Hepatic stellate cell (primary cell): ENCODE data around the gene CEACAM5.
A peak's percentile ranks its signal among the peaks of the same experiment; 100 is the strongest.
"Not testable (repeated sequence)": the region's sequence is repeated elsewhere in the genome, so short reads cannot be mapped to it uniquely, and the experiment has no call there.

Experiments used
- DNase-seq: peaks from one replicate; pipeline ENCODE4 v3.0.0; 2011; ENCODE audit warnings: low spot score

Gene CEACAM5

GRCh38 chr19:41700381-41701195 lies 7.8 kb upstream of the CEACAM5 start:
- no peak for DNase-seq

DNA sequence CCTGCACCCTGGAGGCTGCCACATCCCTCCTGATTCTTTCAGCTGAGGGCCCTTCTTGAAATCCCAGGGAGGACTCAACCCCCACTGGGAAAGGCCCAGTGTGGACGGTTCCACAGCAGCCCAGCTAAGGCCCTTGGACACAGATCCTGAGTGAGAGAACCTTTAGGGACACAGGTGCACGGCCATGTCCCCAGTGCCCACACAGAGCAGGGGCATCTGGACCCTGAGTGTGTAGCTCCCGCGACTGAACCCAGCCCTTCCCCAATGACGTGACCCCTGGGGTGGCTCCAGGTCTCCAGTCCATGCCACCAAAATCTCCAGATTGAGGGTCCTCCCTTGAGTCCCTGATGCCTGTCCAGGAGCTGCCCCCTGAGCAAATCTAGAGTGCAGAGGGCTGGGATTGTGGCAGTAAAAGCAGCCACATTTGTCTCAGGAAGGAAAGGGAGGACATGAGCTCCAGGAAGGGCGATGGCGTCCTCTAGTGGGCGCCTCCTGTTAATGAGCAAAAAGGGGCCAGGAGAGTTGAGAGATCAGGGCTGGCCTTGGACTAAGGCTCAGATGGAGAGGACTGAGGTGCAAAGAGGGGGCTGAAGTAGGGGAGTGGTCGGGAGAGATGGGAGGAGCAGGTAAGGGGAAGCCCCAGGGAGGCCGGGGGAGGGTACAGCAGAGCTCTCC lies 6.9 kb upstream of the CEACAM5 start:
- DNase-seq = no peak

DNA sequence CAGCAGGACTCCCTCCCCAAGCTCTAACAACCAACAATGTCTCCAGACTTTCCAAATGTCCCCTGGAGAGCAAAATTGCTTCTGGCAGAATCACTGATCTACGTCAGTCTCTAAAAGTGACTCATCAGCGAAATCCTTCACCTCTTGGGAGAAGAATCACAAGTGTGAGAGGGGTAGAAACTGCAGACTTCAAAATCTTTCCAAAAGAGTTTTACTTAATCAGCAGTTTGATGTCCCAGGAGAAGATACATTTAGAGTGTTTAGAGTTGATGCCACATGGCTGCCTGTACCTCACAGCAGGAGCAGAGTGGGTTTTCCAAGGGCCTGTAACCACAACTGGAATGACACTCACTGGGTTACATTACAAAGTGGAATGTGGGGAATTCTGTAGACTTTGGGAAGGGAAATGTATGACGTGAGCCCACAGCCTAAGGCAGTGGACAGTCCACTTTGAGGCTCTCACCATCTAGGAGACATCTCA lies 6.2 kb upstream of the CEACAM5 start:
- DNase-seq = no peak

- DNase-seq = no peak
These were observed 4.7 kb upstream of the CEACAM5 start for GRCh38 chr19:41703602-41704293.

DNA sequence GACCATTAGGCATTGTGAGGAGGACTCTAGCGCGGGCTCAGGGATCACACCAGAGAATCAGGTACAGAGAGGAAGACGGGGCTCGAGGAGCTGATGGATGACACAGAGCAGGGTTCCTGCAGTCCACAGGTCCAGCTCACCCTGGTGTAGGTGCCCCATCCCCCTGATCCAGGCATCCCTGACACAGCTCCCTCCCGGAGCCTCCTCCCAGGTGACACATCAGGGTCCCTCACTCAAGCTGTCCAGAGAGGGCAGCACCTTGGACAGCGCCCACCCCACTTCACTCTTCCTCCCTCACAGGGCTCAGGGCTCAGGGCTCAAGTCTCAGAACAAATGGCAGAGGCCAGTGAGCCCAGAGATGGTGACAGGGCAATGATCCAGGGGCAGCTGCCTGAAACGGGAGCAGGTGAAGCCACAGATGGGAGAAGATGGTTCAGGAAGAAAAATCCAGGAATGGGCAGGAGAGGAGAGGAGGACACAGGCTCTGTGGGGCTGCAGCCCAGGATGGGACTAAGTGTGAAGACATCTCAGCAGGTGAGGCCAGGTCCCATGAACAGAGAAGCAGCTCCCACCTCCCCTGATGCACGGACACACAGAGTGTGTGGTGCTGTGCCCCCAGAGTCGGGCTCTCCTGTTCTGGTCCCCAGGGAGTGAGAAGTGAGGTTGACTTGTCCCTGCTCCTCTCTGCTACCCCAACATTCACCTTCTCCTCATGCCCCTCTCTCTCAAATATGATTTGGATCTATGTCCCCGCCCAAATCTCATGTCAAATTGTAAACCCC lies 2.8 kb upstream of the CEACAM5 start:
- no peak for DNase-seq

DNA sequence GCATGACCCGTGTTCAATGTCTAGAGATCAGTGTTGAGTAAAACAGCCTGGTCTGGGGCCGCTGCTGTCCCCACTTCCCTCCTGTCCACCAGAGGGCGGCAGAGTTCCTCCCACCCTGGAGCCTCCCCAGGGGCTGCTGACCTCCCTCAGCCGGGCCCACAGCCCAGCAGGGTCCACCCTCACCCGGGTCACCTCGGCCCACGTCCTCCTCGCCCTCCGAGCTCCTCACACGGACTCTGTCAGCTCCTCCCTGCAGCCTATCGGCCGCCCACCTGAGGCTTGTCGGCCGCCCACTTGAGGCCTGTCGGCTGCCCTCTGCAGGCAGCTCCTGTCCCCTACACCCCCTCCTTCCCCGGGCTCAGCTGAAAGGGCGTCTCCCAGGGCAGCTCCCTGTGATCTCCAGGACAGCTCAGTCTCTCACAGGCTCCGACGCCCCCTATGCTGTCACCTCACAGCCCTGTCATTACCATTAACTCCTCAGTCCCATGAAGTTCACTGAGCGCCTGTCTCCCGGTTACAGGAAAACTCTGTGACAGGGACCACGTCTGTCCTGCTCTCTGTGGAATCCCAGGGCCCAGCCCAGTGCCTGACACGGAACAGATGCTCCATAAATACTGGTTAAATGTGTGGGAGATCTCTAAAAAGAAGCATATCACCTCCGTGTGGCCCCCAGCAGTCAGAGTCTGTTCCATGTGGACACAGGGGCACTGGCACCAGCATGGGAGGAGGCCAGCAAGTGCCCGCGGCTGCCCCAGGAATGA lies 1.5 kb upstream of the CEACAM5 start:
- peak; percentile 51 for DNase-seq

DNA sequence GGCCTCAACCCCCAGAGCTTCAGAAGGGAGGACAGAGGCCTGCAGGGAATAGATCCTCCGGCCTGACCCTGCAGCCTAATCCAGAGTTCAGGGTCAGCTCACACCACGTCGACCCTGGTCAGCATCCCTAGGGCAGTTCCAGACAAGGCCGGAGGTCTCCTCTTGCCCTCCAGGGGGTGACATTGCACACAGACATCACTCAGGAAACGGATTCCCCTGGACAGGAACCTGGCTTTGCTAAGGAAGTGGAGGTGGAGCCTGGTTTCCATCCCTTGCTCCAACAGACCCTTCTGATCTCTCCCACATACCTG lies 969 bp upstream of the CEACAM5 start:
- no peak for DNase-seq

DNA sequence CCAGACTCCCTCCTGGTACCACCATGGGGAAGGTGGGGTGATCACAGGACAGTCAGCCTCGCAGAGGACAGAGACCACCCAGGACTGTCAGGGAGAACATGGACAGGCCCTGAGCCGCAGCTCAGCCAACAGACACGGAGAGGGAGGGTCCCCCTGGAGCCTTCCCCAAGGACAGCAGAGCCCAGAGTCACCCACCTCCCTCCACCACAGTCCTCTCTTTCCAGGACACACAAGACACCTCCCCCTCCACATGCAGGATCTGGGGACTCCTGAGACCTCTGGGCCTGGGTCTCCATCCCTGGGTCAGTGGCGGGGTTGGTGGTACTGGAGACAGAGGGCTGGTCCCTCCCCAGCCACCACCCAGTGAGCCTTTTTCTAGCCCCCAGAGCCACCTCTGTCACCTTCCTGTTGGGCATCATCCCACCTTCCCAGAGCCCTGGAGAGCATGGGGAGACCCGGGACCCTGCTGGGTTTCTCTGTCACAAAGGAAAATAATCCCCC lies 505 bp upstream of the CEACAM5 start:
- no peak for DNase-seq

GRCh38 chr19:41709516-41709915 lies 1.1 kb downstream of the CEACAM5 start:
- not testable (repeated sequence) for DNase-seq

- no peak for DNase-seq
These were observed 1.7 kb downstream of the CEACAM5 start for GRCh38 chr19:41709951-41710645.

- DNase-seq = no peak
These were observed 3.2 kb downstream of the CEACAM5 start for GRCh38 chr19:41711376-41712261.

DNA sequence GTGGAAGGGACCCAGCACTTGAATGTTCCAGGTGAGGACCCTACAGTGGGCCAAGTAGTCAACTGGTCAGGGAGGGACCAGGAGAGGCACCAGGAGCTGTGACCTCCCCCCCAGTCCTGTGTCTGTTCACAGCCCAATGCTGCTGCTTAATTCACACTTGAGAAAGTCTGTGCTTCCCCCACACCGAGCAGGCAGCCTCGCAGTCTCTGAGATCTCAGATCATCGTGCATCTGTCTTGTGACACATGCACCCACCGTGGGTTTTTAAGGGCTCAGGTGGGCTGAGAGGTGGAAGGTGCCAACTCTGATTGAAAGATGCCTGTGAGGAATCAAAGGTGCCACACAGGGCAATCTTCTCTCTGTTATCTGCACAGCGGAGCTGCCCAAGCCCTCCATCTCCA lies 6.2 kb downstream of the CEACAM5 start:
- DNase-seq = no peak

DNA sequence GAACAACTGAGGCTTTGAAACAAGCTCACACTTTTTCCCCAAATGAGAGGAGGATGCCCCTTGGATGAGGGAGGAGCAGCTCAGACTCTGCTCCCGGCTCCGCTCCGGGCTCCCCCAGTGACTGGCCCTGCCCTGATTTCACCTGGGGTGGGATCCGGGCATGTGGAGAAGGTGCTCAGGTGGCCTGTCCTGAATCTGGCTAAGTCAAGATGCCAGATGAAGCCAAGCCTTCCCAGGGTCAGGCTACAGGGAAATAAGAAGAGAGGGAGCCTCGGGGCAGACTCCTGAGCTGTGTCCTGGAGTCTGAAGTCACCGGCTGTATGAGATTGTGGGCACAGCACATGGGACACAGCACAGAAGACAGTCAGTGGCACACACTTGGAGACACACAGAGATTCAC lies 10.3 kb downstream of the CEACAM5 start:
- DNase-seq = no peak

GRCh38 chr19:41720103-41720502 lies 11.7 kb downstream of the CEACAM5 start:
- DNase-seq = no peak

GRCh38 chr19:41726493-41726892 lies 18.1 kb downstream of the CEACAM5 start:
- no peak for DNase-seq

GRCh38 chr19:41734156-41734555 lies 25.7 kb downstream of the CEACAM5 start:
- no peak for DNase-seq

DNA sequence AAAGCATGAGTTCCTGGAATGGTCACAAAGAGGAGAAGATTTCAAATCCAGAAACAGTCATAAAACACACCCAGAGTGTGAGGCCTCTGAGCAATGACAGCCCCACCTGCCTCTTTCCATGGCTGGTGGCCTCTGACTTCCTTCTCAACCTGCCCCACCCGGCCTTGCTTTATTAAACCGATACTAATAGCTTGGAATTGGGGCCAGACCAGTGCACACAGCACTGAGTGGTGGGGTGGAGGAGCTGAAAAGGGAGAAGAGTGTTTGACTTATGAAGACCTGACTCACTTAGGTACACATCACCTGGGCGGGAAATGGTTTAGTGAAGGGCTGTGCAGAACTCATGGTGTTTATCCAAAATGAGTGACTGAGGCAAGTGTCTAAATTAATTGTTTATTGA lies 26.2 kb downstream of the CEACAM5 start:
- DNase-seq = no peak

DNA sequence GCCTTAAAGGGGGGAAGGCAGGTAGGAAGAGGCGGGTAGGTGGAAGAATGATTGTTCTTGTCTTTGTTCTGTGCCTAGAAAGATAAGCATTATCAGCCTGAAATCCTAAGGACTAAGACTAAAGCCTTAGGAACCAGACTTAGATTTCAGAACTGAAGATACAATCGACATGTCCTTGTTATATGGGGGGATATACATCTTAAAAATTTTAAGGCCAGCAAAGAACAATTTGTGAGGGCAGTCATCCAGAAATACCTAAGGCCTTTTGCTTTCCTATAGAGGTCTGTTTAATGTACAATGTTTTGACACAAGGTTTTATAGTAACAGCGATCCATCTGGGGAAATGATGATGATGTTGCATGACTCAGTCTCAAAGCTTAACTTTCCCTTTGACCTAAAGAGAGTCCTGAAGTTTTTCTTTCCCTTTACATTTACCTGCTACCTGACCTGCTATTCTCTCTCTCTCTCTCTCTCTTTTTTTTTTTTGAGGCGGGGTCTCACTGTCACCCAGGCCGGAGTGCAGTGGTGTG lies 26.7 kb downstream of the CEACAM5 start:
- no peak for DNase-seq

DNA sequence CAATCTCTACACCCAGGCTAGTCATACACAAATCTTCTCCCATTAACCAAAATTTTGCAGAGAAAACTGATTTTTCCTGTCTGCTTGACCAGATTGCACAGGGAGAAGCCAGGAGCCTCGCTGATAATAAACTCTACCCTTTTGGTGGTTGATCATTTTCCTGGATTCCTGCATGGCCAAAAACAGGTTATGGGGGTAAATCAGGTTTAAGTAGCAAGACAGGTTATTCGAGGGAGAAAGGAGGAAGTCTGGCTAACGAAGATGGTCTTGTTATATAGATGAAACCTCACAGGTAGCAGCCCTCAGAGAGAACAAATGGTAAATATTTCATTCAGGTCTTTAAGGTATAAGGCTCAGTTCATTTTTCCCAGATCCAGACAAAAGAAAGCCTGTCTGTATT lies 30.9 kb downstream of the CEACAM5 start:
- no peak for DNase-seq
